Central memory CD8-positive, alpha-beta T cell (primary cell): ENCODE data around the gene MYCBP2.
A peak's percentile ranks its signal among the peaks of the same experiment; 100 is the strongest.
"Not testable (repeated sequence)": the region's sequence is repeated elsewhere in the genome, so short reads cannot be mapped to it uniquely, and the experiment has no call there.

Source experiments
- ATAC-seq: fragments of 150-1000 bp; cut with Tn5 transposase; replicated peaks from 2 replicates; pipeline ENCODE4 v1.10.0; 2022; ENCODE audit warnings: mild to moderate bottlenecking, moderate FRiP score, moderate number of reproducible peaks; ENCODE audit not compliant: poor library complexity, severe bottlenecking; ENCODE audit errors: extremely low read depth
- DNase-seq, 2 donors: peaks; one replicate each; pipeline ENCODE4 v3.0.0; 2021; ENCODE audit warnings: low spot score in 2 of 2
- H3K27ac Mint-ChIP-seq: one replicate; pipeline ENCODE4 v1.8.0; 2022; ENCODE audit warnings: low read depth, mild to moderate bottlenecking, moderate library complexity, mixed read lengths
- H3K27me3 Mint-ChIP-seq: one replicate; pipeline ENCODE4 v1.8.0; 2022; ENCODE audit warnings: mixed read lengths
- H3K36me3 Mint-ChIP-seq: one replicate; pipeline ENCODE4 v1.8.0; 2022; ENCODE audit warnings: mild to moderate bottlenecking, moderate library complexity, mixed read lengths; ENCODE audit not compliant: insufficient read depth
- H3K4me1 Mint-ChIP-seq: one replicate; pipeline ENCODE4 v1.8.0; 2022; ENCODE audit warnings: mixed read lengths
- H3K4me3 Mint-ChIP-seq: one replicate; pipeline ENCODE4 v1.8.0; 2022; ENCODE audit warnings: mild to moderate bottlenecking, moderate library complexity, mixed read lengths
- H3K9me3 Mint-ChIP-seq: one replicate; pipeline ENCODE4 v1.8.0; 2022; ENCODE audit warnings: mixed read lengths

MYCBP2 gene

DNA sequence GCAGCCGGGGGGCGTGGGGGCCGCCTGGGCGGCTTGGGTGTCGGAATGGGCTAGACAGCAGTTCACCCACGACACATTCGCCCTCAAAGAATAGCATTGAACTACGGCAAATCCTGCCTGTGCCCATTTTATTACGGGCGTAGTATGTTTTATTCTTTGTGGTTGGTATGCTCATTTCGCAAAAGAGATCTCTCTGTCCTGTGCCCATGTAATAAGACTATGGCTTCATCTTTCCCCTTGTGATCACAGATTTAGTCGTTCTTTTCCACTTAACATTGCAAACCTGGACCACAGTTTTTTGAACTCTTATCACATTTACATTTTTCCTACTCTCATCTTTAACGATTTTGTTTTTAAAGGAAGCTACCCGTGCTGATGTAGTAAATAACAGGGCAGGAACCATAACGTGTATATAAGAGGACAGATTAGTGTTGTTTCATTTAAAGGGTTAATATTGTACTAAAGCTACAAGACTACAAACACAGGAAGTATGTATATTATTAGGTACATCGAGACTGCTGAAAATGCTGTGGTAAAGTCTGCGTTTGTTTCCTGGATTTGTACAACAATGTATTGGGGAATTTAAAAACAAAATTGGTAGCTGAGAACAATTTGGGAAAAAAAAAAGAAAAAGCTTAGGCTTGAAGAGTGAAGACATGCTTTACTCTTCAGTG lies 3.2 kb upstream of the MYCBP2 start:
- Mint-ChIP-seq H3K27ac (peak overlapping the region; percentile 84), H3K36me3 (peaks cover 24% of the 10 kb centered on the region), H3K4me3 (peak overlapping the region; percentile 89), H3K9me3 (no peaks in the 10 kb centered on the region), H3K27me3 (no peaks in the 10 kb centered on the region), H3K4me1 (peaks cover 38% of the 10 kb centered on the region)
- DNase-seq (no peak), ATAC-seq (peak; percentile 1)

GRCh38 chr13:77329133-77329910 lies 2.4 kb upstream of the MYCBP2 start:
- ATAC-seq (peak; percentile 63), DNase-seq (peak; percentile 71 to 86)
- no peaks in the 10 kb centered on the region for H3K27me3 Mint-ChIP-seq
- H3K9me3 Mint-ChIP-seq, result no peaks in the 10 kb centered on the region
- peaks cover 39% of the 10 kb centered on the region for H3K4me1 Mint-ChIP-seq
- peak overlapping the region; percentile 89 for H3K4me3 Mint-ChIP-seq
- H3K27ac Mint-ChIP-seq, result peak overlapping the region; percentile 84
- peaks cover 24% of the 10 kb centered on the region for H3K36me3 Mint-ChIP-seq

GRCh38 chr13:77328819-77329132 lies 1.9 kb upstream of the MYCBP2 start:
- Mint-ChIP-seq H3K36me3 (peaks cover 24% of the 10 kb centered on the region), H3K4me1 (peaks cover 45% of the 10 kb centered on the region), H3K27ac (peak overlapping the region; percentile 84), H3K9me3 (no peaks in the 10 kb centered on the region), H3K27me3 (no peaks in the 10 kb centered on the region), H3K4me3 (peak overlapping the region; percentile 89)
- ATAC-seq (no peak), DNase-seq (no peak)

DNA sequence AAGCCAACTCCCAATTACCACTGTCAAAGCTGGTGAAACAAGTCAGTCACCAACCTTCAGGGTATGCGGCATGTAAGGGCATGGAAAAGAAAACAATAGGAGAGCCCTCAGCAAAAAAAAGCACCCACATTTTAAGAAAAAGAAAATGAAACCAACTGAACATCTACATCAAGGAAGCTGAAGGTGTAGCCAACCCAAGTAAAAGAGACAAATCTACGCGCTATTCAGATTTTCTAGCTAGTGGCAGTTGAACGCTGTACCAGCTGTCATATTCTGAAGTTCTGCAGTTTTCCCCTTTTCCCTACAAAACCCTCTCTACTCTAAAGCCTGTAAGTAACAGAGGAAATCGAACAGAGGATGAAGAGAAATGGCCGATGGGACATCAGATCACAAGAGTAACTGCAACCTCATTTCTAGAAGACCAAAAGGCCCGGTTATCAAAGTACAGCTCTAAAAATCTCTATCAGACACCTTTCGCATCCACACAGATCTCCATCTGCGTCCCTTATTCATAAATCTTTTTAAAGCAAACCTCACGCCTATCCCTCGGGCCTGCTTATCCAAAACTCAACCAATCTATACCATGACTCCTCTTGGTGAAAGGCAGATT lies 1.4 kb downstream of the MYCBP2 start:
- H3K36me3 Mint-ChIP-seq, result peaks cover 24% of the 10 kb centered on the region
- H3K9me3 Mint-ChIP-seq, result no peaks in the 10 kb centered on the region
- ATAC-seq (no peak), DNase-seq (no peak)
- peaks cover 69% of the 10 kb centered on the region for H3K4me1 Mint-ChIP-seq
- peak overlapping the region; percentile 96 for H3K4me3 Mint-ChIP-seq
- peak overlapping the region; percentile 95 for H3K27ac Mint-ChIP-seq
- no peaks in the 10 kb centered on the region for H3K27me3 Mint-ChIP-seq

- no peak for DNase-seq
- Mint-ChIP-seq H3K4me1 (peaks cover 74% of the 10 kb centered on the region), H3K36me3 (peaks cover 17% of the 10 kb centered on the region), H3K9me3 (no peaks in the 10 kb centered on the region), H3K27me3 (no peaks in the 10 kb centered on the region), H3K27ac (peak overlapping the region; percentile 38), H3K4me3 (peak overlapping the region; percentile 96)
- no peak for ATAC-seq
These were observed 3.0 kb downstream of the MYCBP2 start for GRCh38 chr13:77323858-77324257.

DNA sequence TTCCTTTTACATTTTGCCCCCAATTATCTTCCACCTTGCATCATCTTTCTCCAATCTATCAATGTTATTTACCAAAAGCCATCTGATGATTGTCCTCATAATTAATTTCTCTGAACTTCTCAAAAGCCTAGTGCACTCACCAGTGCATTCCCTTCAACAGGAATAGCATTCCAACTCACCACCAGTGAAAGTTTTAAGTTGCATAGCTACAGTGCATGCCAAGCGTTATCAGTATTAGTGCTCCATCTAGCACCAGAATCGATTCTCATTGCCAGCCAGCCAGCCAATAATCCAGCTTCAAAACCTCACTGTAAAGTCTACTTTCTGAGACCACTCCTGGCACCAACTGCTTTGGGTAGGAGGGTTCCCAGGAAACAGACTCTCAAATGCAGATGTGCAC lies 7.4 kb downstream of the MYCBP2 start:
- H3K4me3 Mint-ChIP-seq, result no peak overlapping the region

DNA sequence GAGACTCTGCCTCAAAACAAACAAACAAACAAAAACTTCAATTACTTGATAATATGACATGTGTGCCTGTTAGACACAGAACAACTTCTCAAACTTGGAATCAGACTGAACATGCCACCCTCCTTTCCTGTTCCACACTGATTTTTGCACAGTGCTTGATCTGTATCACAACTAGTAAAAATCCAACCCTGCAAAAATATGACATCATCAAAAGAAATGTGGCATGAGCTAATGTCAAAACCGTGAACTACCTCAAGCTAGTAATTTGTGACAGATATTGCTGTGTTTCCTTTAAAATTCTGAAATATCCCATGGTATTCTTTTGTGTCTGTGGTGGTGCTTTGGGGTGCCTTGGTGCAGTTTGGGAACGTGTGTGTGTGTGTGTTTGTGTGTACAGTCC lies 8.2 kb downstream of the MYCBP2 start:
- H3K9me3 Mint-ChIP-seq, result no peaks in the 10 kb centered on the region
- ATAC-seq (no peak), DNase-seq (no peak)
- peaks cover 4% of the 10 kb centered on the region for H3K36me3 Mint-ChIP-seq
- no peaks in the 10 kb centered on the region for H3K27me3 Mint-ChIP-seq
- no peak overlapping the region for H3K4me3 Mint-ChIP-seq
- peaks cover 80% of the 10 kb centered on the region for H3K4me1 Mint-ChIP-seq
- no peak overlapping the region for H3K27ac Mint-ChIP-seq

More for the DNA sequence above, 7.4 kb downstream of the MYCBP2 start:
- Mint-ChIP-seq H3K27ac (peak overlapping the region; percentile 3), H3K36me3 (peaks cover 3% of the 10 kb centered on the region), H3K9me3 (no peaks in the 10 kb centered on the region), H3K27me3 (no peaks in the 10 kb centered on the region), H3K4me1 (peaks cover 79% of the 10 kb centered on the region)
- ATAC-seq (no peak), DNase-seq (no peak)

DNA sequence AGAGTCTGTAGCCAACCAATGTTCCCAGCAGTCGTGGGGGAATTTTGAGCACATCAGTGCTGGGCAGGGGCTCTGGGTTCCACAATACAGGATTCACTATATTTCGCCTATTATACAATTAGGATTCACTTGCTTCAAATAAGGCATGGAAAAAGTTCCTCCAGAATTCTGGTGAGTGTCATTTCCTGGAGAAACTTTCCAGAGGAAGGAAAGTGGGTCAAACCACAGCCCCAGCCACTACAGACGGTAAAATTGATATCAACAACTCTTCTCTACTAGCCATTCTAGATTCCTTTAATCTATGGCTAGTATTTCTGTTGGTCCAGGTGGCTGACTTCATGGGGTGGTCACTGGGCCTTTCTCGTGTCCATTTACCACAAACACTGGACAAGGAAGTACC lies 10.5 kb downstream of the MYCBP2 start:
- ATAC-seq (no peak), DNase-seq (no peak)
- Mint-ChIP-seq H3K9me3 (no peaks in the 10 kb centered on the region), H3K27ac (peak overlapping the region; percentile 74), H3K27me3 (no peaks in the 10 kb centered on the region), H3K36me3 (peaks cover 5% of the 10 kb centered on the region), H3K4me3 (no peak overlapping the region), H3K4me1 (peaks cover 78% of the 10 kb centered on the region)

DNA sequence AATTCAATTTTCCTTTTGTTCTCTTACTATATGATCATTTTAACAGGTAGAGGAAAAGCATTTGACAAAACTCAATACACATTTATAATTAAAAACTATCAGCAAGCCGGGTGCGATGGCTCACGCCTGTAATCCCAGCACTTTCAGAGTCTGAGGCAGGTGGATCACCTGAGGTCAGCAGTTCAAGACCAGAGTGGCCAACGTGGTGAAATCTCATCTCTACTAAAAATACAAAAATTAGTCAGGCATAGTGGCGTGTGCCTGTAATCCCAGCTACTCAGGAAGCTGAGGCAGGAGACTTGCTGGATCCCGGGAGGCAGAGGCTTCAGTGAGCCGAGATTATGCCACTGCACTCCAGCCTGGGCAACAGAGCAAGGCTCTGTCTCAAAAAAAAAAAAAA lies 11.4 kb downstream of the MYCBP2 start:
- DNase-seq, H3K9me3 Mint-ChIP-seq, H3K36me3 Mint-ChIP-seq, H3K27me3 Mint-ChIP-seq, ATAC-seq, H3K4me3 Mint-ChIP-seq: not testable (repeated sequence)
- H3K4me1 Mint-ChIP-seq, result peaks cover 79% of the 10 kb centered on the region
- peak overlapping the region; percentile 74 for H3K27ac Mint-ChIP-seq

- H3K9me3 Mint-ChIP-seq, result no peaks in the 10 kb centered on the region
- no peaks in the 10 kb centered on the region for H3K27me3 Mint-ChIP-seq
- peaks cover 79% of the 10 kb centered on the region for H3K4me1 Mint-ChIP-seq
- ATAC-seq (no peak), DNase-seq (no peak)
- H3K4me3 Mint-ChIP-seq, result no peak overlapping the region
- H3K27ac Mint-ChIP-seq, result no peak overlapping the region
- H3K36me3 Mint-ChIP-seq, result peaks cover 5% of the 10 kb centered on the region
These were observed 13.0 kb downstream of the MYCBP2 start for GRCh38 chr13:77313923-77314322.

DNA sequence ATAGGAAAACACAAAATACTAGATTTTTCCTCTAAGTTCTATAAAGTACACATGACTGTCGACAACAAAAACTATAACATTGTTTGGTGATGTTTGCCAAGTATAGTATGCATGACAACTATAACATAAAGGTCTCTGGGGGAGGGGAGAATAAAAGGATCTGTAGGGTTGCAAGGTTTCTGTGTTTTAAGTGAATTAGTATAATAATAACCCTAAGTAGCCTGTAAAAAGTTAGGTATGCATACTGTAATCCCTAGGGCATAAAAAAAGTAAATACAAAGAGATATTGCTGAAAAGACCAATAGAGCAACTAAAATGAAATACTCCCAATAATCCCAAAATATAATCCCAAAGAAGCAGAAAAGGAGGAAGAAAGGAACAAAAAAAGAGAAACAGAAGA lies 14.6 kb downstream of the MYCBP2 start:
- peak overlapping the region; percentile 17 for H3K27ac Mint-ChIP-seq
- ATAC-seq (no peak), DNase-seq (no peak)
- H3K4me3 Mint-ChIP-seq, result no peak overlapping the region
- H3K36me3 Mint-ChIP-seq, result peaks cover 7% of the 10 kb centered on the region
- H3K9me3 Mint-ChIP-seq, result no peaks in the 10 kb centered on the region
- H3K27me3 Mint-ChIP-seq, result no peaks in the 10 kb centered on the region
- peaks cover 92% of the 10 kb centered on the region for H3K4me1 Mint-ChIP-seq

DNA sequence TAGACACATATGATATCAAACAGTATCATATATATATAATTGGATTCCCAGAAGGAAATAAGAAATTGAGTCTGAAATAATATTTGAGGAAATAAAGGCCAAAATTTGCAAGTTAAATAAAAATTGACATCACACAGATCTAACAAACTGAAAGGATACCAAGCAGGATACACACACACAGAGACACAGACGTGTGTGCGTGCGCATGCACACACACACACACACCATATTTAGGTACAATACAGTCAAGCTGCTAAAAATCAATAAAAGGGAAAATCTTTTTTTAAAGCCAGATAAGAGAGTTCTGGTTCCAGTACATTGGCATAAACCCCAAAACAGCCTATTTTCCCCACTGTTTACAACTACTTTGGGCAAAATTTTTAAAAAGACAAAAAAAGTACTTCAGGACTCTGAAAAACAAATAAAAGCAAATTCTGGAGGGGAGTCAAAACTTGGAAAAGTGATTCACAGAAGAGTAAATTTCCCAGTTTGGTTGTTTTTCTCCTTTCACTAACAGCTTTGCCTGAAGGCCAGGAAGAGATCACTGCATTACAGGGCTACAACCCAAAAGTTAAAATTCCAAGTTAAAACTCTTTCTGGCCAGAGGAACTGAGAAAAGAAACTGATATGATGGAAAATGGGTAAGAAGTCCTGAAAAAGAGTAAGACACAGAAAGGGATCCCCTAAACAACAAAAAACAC lies 16.2 kb downstream of the MYCBP2 start:
- Mint-ChIP-seq H3K27ac (peak overlapping the region; percentile 19), H3K4me3 (no peak overlapping the region), H3K4me1 (peaks cover 91% of the 10 kb centered on the region), H3K36me3 (peaks cover 5% of the 10 kb centered on the region), H3K9me3 (no peaks in the 10 kb centered on the region), H3K27me3 (no peaks in the 10 kb centered on the region)
- no peak for DNase-seq
- ATAC-seq, result no peak
